ENCODE results near the gene LIPC.

Gene LIPC

DNA sequence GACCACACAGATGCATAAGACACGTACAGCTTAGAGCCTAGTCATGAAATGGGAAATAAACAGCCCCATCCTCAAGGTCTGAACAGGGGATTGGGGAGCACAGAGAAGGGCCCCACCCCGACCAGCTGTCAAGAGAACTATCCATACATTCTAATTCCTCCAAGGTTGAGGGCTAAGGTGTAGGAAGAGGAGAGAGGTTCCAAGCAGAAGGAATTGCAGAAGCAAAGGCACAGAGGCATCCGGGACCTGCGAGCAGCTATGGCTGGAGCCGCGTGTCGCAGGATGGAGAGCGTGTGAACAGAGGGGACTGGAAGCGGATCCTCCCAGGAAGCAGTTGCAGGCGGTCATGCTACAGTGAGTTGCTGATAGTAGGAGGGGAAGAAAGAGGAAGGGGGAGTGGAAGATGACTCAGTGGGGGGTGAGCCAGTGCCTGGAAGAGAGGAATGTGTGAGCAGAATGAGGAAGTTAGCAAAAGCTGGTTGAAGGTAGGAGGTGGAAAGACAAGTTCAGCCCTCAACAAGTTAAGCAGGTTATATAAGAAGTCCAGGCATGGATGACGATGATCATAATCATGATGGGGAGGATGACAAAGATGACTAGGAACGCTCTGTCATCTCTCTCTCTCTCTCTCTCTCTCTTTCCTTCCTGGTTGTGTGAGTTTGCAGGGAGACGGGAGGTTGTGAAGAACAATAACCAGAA is 89.7 kb downstream of the LIPC start:
- no peak for DNase-seq

DNA sequence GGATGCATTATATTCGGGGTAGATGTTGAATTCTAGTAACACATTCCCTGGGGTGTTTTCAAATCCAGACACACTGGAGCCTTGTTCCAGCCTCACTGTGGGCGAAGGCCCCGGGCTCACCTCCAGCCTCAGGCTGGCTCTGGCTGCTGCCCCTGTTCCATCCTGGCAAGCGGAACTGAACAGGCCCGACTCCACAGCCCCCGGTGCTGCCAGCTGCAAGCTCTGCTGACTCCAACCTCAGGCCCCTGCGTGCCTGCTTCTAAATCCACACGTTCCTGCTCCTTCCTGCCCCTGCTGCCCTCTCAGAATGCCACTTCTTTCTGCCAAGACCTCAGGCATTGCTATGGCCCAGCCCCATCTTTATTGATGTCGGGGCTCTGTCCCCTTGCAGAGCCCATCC is 90.6 kb downstream of the LIPC start:
- no peak for DNase-seq

DNA sequence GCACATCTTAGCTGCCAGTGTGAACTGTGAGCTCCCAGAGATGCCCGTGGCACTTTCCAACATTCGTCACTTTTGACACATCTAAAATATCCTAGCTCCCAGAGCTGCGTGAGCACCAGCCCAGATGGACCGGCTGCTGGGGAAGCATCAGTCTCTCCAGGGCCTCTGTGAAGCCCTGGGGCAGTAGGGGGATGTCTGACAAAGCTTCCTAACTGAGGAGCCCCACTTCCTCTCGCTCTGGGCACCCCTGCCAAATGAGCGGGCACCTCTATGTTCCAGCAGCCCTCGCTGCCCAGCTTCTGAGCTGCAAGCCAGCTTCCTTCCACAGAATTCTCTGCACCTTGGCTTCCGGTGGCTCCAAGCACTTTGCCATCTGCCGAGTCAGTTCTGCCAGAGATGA is 91.1 kb downstream of the LIPC start:
- no peak for DNase-seq

DNA sequence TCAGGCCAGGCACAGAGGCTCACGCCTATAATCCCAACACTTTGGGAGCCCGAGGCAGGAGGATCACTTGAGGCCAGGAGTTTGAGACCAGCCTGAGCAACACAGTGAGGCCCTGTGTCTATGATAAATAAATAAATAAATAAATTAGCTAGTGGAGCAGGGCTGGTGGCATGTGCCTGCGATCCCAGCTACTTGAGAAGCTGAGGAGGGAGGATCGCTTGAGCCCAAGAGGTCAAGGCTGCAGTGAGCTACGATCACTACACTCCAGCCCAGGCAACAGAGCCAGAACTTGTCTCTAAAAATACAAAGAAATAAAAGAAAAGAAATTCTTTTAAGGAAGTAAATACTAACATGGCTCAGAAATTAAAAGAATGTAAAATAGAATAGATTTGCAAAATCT is 91.8 kb downstream of the LIPC start:
- no peak for DNase-seq

DNA sequence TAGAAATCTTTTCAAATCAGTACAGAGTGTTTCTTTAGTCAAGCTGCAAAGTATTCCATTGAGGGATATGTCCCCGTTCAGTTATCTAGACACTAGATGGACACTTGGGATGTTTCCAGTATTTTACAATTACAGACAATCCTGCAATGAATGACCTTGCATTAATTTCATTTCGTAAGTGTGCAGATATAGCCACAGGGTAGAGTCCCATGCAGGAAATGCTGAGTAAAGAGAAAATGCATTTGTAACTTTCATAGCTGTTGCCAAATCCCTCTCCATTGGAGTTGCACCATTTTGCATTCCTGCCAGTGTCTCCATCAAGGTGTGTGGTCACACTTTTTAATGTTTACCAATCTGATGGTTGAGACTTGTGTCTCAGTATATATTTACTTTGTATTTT is 92.5 kb downstream of the LIPC start:
- no peak for DNase-seq

DNA sequence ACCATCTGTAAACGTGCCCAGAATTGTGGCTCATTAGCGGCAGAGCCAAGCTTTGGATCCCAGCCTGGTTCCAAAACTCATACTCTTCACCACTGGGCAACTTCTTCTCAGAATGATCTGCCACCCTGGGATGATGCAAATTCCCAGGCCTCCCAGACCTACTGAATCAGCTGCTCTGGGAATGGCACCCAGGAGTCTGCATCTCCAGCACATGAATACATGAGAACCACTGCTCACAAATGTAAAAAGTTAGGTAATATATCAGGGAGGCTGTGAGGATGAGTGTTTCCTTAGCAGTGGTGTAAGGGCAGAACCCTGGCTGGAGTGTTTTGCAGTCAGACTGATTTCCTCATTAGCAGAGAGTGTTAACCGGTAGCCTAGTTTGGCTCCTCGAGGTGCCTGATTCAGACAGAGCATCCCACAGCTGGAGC is 94.2 kb downstream of the LIPC start:
- no peak for DNase-seq

DNA sequence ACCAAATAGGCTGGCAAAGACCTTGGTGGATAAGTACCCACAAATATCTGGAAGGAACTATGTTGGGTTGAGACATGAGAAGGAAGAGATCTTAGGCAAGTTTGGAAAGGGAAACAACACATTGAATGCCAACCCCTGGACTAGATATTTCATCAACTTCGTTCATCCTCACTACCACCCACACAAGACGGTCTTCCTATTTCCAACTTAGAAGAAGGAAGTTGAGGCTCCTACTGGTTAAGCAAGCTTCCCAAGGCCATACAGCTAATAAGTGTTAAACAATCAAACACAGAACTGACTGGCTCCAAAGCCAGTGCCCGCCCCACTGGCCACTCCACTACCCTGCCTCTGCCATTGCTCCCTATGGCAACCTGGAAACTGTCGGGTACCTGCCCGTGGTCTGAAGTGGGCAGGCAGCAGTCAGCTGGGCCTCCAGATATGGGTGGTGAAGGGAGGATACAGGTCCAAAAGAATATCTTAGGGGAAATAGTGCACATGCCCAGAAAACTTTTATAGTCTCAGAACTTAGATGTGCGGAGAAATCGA is 94.9 kb downstream of the LIPC start:
- DNase-seq: no peak

DNA sequence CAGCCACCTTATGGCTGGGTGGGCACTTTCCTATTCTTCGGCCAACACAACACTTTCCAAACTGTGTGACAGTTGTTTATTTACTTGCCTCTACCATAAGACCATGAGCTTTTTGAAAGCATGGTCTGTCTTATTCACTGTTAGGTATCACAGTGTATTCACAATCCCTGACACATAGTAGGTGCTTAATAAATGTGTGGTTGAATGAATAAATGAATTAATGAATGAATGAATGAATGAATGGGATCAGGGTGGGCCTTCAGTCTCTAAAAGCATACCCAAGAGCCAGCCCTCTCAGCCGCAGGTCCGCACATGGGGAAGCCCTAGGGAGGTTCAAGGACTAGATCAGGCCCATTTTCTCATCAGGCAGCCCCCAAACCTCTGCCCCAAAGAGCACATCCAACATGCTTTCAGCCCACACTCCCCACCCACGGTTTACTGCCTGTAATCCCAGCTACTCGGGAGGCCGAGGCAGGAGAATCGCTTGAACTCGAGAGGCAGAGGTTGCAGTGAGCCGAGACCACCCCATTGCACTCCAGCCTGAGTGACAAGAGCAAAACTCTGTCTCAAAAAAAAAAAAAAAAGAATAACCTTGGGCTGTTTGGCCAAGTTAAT is 95.9 kb downstream of the LIPC start:
- DNase-seq: no peak

DNA sequence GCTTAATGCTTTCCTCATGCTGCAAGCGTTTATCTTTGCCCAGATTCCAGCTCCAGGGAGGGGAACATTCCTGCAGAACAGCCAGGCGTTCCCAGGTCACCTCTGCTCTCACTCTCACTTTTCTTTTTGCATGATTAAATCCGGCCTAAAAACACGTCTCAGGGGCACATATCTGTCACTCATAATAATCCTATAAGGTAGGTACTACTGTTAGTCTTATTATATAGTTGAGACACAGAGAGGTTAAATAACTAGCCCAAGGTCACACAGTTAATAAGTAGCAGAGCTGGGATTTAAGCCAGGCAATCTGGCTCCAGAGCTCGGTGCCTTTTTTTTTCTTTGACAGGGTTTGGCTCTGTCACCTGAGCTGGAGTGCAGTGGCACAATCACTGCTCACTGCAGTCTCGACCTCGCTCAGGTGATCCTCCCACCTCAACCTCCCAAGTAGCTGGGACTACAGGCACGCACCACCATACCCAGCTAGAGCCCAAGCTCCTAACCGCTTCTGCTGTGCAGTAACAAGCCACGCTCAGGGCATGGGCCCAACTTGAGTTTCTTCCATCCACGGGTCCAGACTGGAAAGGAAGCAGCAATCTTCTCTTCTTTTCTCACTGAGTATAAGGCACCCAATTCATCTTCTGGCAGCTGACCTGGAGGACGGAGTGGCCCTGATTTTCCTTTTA is 96.5 kb downstream of the LIPC start:
- no peak for DNase-seq

DNA sequence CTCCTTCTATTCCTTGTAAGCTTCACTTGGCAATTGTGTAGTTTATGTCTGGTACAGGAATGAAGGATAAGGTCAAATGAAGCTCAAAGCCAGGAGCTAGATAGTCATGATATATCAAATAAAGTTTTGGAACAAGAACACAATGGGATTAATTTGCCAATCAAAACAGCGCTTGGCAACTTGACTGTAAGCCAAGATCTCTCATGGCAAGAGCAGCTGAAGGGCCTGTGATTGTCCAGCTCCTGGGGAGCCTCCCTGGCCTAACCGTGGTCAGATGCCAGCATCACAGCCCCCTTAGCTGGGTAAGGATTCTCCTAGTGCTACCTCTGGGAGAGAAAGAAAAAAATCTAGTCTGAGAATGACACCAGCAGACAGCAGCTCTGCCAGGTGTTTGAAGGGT is 97.2 kb downstream of the LIPC start:
- DNase-seq: no peak

DNA sequence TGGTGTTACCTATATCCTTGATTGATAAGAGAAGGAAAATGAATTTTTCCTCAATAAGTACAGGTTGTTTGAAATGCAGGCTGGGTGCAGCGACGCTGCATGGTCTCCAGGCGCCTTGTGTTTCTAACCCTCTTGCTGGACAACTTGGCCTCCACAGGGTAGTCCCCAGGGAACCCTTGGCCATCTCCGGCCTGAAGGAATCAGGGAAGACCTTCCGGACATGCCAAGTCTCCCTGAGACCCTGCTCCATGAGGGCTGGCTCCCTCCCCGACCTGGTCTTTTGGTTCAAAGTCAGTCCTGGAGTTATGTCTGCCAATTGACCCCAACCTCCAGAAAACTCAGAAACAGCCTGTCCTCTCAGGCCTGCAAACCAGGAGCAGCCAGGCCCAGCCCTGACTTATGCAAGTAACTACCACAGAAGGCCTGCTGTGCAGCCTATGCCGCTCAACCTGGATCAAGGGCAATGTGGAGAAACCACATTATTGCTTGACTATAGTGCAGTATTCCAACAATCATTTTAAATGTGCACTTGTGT is 98.3 kb downstream of the LIPC start:
- no peak for DNase-seq

DNA sequence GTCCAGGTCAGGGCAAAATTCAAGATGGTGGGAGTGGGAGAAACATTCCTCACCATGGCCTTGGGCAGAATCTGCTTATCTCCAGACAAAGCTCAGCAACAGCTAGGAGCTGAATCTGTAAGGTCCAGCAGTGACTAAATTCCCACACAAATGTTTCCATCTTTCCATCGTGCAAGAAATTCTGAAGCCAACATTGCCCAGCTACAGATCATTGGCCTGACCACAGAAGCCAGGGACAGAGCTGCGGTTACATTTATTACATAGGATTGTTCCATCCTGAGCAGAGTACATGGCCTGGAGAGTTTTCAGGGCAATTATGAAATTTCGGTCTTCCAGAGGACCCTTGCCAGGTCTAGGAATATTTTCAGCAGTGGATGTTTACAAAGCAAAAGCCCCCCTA is 100.3 kb downstream of the LIPC start:
- no peak for DNase-seq

DNA sequence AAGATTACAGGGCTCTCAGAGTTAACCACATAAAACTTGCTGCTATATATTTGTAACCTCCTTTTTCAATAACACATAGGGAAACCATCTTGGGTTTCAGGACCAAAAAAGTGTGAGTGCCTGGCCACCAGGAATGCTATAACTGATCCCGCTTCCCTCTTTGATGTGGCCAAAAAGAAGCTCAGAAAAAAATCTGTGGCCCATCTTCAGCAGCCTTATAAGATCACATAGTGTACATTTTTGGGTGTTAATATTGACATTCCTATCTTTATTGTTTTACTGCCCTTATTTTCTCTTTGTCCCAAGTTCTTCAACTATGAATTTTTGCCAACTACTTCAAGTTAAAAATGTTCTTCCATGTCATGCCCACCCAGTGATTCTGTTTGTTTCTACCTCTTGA is 102.8 kb downstream of the LIPC start:
- DNase-seq: no peak

DNA sequence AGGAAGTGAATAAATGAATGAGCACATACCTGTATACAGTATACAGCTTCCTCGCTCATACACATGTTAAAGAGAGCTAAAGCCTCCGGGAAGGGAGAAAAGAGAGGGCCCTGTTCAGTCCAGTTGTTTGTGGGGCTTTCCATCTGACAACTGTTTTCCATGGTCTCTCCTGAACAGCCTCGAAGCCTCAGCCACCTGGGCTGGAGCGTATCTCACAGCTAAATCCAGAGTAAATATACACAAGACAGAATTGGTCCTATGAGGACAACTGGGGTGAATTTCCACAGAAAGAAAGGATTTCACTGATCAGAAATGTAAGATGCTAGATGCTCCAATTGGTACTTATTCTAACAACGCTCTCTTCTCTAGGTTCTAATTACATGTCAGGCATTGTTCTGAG is 103.5 kb downstream of the LIPC start:
- no peak for DNase-seq

DNA sequence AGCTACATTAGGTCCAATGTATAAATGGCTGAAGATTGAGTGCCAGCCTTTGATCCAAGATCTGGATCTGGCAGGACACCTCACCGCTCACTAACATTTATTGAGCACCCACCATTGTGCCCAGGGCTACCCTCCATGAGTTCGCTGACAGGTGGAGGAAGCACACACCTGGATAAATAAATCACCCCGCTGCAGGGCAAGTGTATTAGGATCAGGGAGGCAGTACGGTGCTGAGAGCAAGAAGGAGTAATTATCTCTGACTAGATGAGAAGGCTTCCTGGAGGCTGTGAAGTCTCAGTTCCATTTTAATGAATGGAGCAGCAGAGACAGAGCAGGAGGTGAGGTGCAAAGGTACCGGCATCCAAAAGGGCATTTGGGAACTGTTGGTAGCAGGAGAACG is 104.1 kb downstream of the LIPC start:
- peak; percentile 20 for DNase-seq

DNA sequence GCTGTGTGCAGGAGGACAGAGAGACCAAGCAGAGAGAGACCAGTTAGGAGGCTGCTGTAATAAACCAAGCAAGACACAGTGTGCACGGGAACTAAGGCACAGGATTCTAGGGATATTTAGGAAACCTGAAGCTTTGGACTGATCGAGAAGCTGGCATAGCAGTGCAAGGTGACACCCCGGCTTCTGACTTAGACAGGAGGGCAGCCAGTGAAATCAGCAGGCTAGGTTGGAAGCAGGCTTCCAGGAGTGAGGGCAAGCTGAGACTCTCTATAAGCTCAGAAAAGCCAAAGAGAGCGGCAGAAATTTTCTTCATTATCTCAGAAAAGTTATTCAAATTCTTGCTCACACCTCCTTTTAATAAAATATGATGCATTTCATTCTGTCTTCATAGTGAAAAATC is 104.6 kb downstream of the LIPC start:
- no peak for DNase-seq

DNA sequence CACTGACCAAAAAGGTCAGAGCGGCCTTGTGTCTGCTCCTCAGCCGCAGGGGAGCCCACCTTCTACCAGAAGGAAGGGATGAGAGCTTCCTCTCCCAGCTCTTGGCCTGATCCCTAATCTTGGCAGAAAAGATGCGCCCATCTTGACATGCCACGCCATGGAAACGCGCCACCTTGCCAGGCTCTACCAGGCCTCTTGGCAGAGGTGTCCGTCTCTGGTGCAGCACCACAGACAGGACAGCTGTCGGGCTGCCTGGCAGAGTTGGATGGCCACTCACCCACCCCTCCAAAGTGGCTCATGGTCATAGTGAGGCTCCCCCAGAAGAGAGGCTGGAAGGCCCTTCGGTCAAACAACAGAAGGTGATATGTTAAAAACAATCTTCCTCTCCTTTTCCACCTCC is 105.2 kb downstream of the LIPC start:
- no peak for DNase-seq

DNA sequence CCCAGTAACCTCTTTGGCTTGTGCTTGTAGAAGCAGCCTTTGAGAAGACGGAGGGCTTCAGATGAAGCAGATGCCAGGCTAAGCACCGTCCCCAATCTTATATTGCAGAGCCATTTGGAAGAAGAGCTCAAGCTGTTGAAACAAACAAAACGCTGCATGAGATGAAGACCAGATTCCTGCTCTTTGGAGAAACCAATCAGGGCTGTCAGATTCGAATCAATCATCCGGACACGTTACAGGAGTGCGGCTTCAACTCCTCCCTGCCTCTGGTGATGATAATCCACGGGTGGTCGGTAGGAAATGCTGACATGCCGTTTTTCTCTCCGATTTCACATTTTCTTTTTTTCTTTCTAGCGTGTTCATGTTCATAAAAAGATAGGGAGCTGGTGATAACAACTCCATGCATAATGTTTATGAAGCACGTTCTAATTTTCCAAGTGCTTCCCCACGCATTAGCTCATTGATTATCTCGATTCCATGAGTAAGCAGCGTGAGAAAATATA is 106.5 kb downstream of the LIPC start:
- no peak for DNase-seq

DNA sequence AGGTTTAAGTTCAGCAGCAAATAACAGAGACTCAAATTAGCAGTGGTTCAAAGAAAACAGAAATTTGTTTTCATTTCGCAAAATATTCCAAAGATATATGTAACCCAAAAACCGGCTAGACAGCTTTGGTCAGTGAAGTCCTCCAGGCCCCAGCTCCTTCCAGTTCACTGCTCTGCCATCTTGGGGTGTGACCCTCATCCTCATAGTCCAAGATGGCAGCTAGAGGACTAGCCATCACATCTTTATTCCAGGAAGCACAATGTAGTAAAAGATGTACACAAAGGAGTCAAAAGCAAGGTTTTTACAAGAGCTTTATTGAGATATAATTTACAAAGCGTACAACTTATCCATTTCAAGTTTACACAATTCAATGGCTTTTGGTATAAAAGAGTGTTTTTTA is 107.1 kb downstream of the LIPC start:
- DNase-seq: no peak

DNA sequence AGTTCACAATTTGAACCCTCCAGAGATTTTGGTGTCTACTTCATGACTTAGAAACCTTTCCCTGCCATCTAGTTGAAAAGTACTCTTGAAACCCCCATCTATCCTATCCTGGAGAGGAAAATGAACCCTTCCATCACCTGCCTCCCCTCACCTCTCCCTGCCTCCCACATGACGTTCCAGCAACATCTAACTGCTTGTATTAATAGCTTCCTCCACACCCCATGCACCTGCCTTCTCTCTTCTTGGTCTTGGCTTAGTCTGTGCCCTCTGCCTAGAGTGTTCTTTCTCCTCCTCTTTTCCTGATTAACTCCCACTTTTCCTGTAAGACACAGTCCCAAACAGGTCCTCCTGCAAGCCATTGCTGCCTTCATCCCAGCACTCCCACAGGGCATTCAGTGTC is 107.8 kb downstream of the LIPC start:
- no peak for DNase-seq

DNA sequence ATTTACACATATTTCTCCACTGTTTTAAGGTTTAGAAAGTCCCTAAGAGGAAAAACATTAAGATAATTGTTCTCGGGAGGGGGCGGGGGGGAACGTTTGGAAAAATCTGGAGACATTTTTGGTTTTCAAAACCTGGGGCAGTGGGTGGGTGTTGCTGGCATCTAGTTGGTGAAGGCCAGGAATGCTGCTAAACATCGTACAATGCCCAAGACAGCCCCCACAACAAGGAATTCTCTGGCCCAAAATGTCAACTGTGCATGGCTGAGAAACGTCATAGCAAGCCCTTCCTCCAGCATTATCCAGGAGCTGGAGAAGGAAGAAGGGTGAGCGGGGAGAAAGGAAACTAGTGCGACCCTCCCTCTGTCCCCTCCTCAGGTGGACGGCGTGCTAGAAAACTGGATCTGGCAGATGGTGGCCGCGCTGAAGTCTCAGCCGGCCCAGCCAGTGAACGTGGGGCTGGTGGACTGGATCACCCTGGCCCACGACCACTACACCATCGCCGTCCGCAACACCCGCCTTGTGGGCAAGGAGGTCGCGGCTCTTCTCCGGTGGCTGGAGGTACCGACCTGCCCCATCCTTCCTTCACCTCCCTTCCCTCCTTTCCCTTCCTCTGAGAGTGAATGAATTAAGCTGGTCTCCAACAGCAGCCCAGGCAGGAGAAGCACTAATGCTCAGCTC is 109.8 kb downstream of the LIPC start:
- DNase-seq: no peak

DNA sequence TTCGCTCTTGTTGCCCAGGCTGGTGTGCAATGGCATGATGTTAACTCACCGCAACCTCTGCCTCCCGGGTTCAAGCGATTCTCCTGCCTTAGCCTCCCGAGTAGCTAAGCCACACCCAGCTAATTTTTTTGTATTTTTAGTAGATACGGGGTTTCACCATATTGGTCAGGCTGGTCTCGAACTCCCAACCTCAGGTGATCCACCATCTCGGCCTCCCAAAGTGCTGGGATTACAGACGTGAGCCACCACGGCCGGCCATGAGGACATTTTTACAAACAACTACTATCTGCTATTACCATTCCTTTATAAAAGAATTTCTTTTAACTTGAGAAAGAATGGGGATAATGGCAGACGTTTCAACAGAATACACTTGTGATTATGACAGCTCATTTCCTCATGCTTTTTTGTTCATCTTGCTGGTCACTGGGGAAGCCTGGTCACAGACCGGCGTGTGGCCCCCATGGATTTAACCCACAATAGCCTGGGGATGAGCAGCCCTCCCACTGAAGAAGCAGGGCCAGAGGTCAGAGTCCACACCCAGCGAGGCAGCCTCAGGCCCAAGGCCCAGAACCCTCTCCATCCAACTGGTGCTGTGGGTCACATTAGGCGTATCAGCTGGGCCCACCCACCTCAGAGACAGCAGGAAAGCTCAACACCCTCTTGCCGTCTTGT is 112.0 kb downstream of the LIPC start:
- DNase-seq: no peak

DNA sequence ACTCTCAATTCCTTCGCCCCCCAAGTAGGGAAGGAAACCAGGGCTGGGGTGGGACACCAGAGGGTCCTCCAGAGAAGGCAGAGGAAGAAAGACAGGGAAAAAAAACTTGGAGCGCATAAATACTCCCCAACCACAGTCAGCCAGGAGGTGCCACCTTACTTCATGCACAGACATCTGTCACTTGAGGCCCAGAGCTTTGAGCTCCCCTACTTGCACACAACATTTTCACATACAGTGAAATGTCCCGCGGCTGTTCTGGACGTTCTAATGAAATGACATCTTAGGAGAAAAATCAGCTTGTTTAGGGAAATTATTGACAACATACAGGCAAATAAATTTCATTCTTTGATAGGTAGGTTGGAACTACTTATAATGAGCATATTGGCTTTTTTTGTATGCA is 113.0 kb downstream of the LIPC start:
- DNase-seq: no peak
